K562 (cell line): ENCODE results near the gene C1QA. TPM values are rescaled to one million over a fixed set of nuclear protein-coding genes. Genes with fewer than 3 reads are reported as not detected.

Source experiments
- ATAC-seq: fragments of 200-7000 bp; cut with Tn5 transposase; 3 replicates; pipeline ENCODE4 v1.9.1; 2020; ENCODE audit warnings: moderate library complexity
- BruUV-seq: library from RNA; stranded (reverse); fragments of 400-500 nt; replicated peaks from 2 replicates; lab custom pipeline; 2021; lab: Mats Ljungman, UMichigan
- CTCF ChIA-PET: fragments of 300-600 bp; formaldehyde crosslinking; extraction: SDS; loops from one replicate; lab custom pipeline; 2021; ENCODE audit warnings: low intra/inter-chr PET ratio; lab: Yijun Ruan, JAX
- POLR2A ChIA-PET: fragments of 300-600, 350-650 bp; sonication (Branson Sonifier 250); formaldehyde crosslinking; extraction: SDS; loops from one replicate; lab custom pipeline; 2021; ENCODE audit warnings: antibody characterized with exemption, inconsistent platforms; lab: Yijun Ruan, JAX
- DNase-seq, 4 experiments: peaks; one replicate each; pipeline versions ENCODE4 v3.0.0 to v3.0.0-alpha.2; 2011 to 2018; ENCODE audit warnings: low spot score in 3 of 4, mixed read lengths in 3 of 4; ENCODE audit errors: extremely low read depth in 1 of 4
- FAIRE-seq: peaks from 2 replicates; lab custom pipeline; 2011; peaks lifted over from hg19 to GRCh38; lab: Jason Lieb, UNC
- H2AFZ ChIP-seq: 2 replicates; pipeline ENCODE4 v1.6.0; 2011; ENCODE audit warnings: low read depth, low read length, control low read depth, inconsistent platforms
- H3K27ac ChIP-seq: fragments of 200-600 bp; 3 replicates; pipeline ENCODE4 v1.8.0; 2011; ENCODE audit warnings: low read depth, mild to moderate bottlenecking, control low read depth, inconsistent platforms, low read length, moderate library complexity, mixed read lengths; ENCODE audit errors: extremely low read depth
- H3K27me3 ChIP-seq, 2 experiments: fragments of 300-600 bp in 1 of 2; 2 replicates in 1 of 2; 3 replicates in 1 of 2; pipeline versions ENCODE4 v1.6.0 to v1.8.0; 2011; ENCODE audit warnings: inconsistent platforms in 2 of 2, low read length in 2 of 2, mild to moderate bottlenecking in 1 of 2, mixed read lengths in 1 of 2, moderate library complexity in 1 of 2; ENCODE audit not compliant: control insufficient read depth in 2 of 2, insufficient read depth in 2 of 2
- H3K36me3 ChIP-seq: fragments of 300-600 bp; 3 replicates; pipeline ENCODE4 v1.8.0; 2011; ENCODE audit warnings: mild to moderate bottlenecking, low read length, inconsistent platforms; ENCODE audit not compliant: control insufficient read depth, insufficient read depth
- H3K4me1 ChIP-seq, 2 experiments: fragments of 200-600 bp in 1 of 2; replicated peaks in 1 of 2; 2 replicates in 1 of 2; 3 replicates in 1 of 2; pipeline versions ENCODE4 v1.5.1 to v1.8.0; 2011; ENCODE audit warnings: inconsistent platforms in 2 of 2, low read length in 2 of 2, mild to moderate bottlenecking in 1 of 2, mixed read lengths in 1 of 2, moderate library complexity in 1 of 2; ENCODE audit not compliant: control insufficient read depth in 2 of 2, insufficient read depth in 2 of 2
- H3K4me2 ChIP-seq: 2 replicates; pipeline ENCODE4 v1.6.1; 2011; ENCODE audit warnings: low read length, control low read depth, inconsistent platforms, mixed read lengths; ENCODE audit not compliant: insufficient read depth
- H3K4me3 ChIP-seq: fragments of 200-600 bp; sonication (generic), shearing (Covaris generic); 2 replicates; pipeline ENCODE4 v1.5.1; 2016; ENCODE audit warnings: control low read depth, inconsistent platforms
- H3K79me2 ChIP-seq: fragments of 200-600 bp; 3 replicates; pipeline ENCODE4 v1.8.0; 2011; ENCODE audit warnings: low read length, inconsistent platforms; ENCODE audit not compliant: control insufficient read depth, insufficient read depth
- H3K9ac ChIP-seq, 2 experiments: 2 replicates each; pipeline versions ENCODE4 v1.6.0 to v1.6.1; 2011; ENCODE audit warnings: low read depth in 2 of 2, low read length in 2 of 2, control low read depth in 1 of 2, inconsistent platforms in 1 of 2, mild to moderate bottlenecking in 1 of 2, mixed read lengths in 1 of 2; ENCODE audit not compliant: insufficient read depth in 1 of 2
- H3K9me1 ChIP-seq: one replicate; pipeline ENCODE4 v1.6.0; 2011; ENCODE audit warnings: inconsistent platforms, mild to moderate bottlenecking, low read length, moderate library complexity; ENCODE audit not compliant: control insufficient read depth, insufficient read depth
- H3K9me3 ChIP-seq: replicated peaks from 2 replicates; pipeline ENCODE4 v1.5.1; 2011; ENCODE audit warnings: low read depth, low read length, inconsistent platforms; ENCODE audit not compliant: control insufficient read depth, insufficient read depth
- H4K20me1 ChIP-seq: replicated peaks from 2 replicates; pipeline ENCODE4 v1.6.1; 2011; ENCODE audit warnings: low read length, inconsistent platforms, mixed read lengths; ENCODE audit not compliant: control insufficient read depth, insufficient read depth
- CBFA2T2 ChIP-seq: fragments of 450-650 bp; conservative IDR thresholded peaks from 2 replicates; pipeline ENCODE4 v1.6.1; 2017; ENCODE audit warnings: mild to moderate bottlenecking
- CBFB ChIP-seq: sonication (generic); formaldehyde crosslinking; IDR thresholded peaks from 2 replicates; pipeline ENCODE4 v1.4.0; 2020; ENCODE audit warnings: mild to moderate bottlenecking, missing genetic modification reagents
- FOXO4 ChIP-seq: fragments of 450-650 bp; formaldehyde crosslinking; IDR thresholded peaks from 2 replicates; pipeline ENCODE4 v1.4.0; 2020; ENCODE audit warnings: mild to moderate bottlenecking, moderate library complexity
- GATAD2A ChIP-seq: fragments of 450-650 bp; IDR thresholded peaks from 2 replicates; pipeline ENCODE4 v1.6.1; 2017
- GATAD2B ChIP-seq: fragments of 450-650 bp; IDR thresholded peaks from 2 replicates; pipeline ENCODE4 v1.6.1; 2017; ENCODE audit warnings: mild to moderate bottlenecking, borderline replicate concordance
- MCM3 ChIP-seq: fragments of 450-650 bp; IDR thresholded peaks from 2 replicates; pipeline ENCODE4 v1.6.1; 2016
- NBN ChIP-seq: fragments of 450-650 bp; IDR thresholded peaks from 2 replicates; pipeline ENCODE4 v1.6.1; 2016; ENCODE audit warnings: low read depth, mild to moderate bottlenecking
- NRF1 ChIP-seq, 2 experiments: fragments of 450-650 bp; IDR thresholded peaks in 1 of 2; conservative IDR thresholded peaks in 1 of 2; 2 replicates each; pipeline ENCODE4 v1.6.1; 2014; ENCODE audit warnings: mild to moderate bottlenecking in 2 of 2
- RBBP5 ChIP-seq: fragments of 200-600 bp; sonication (generic); IDR thresholded peaks from 2 replicates; pipeline ENCODE4 v1.6.1; 2012; ENCODE audit warnings: borderline replicate concordance, mild to moderate bottlenecking, low read length, control low read depth, inconsistent platforms; ENCODE audit not compliant: insufficient read depth, poor library complexity, severe bottlenecking
- SIN3B ChIP-seq: fragments of 450-650 bp; IDR thresholded peaks from 2 replicates; pipeline ENCODE4 v1.6.1; 2017; ENCODE audit warnings: low read depth, mild to moderate bottlenecking, moderate library complexity
- SMARCC2 ChIP-seq: fragments of 450-650 bp; IDR thresholded peaks from 2 replicates; pipeline ENCODE4 v1.6.1; 2017; ENCODE audit warnings: antibody characterized with exemption, moderate library complexity, mild to moderate bottlenecking, low read depth
- STAT6 ChIP-seq: sonication (generic); formaldehyde crosslinking; IDR thresholded peaks from 2 replicates; pipeline ENCODE4 v1.8.1; 2023; ENCODE audit warnings: mild to moderate bottlenecking, missing genetic modification reagents
- UBTF ChIP-seq, 2 experiments: IDR thresholded peaks; 2 replicates each; pipeline ENCODE4 v1.6.1; 2012; ENCODE audit warnings: improper control_type of control experiment in 2 of 2, low read depth in 2 of 2, low read length in 2 of 2, borderline replicate concordance in 1 of 2
- ZNF174 ChIP-seq: fragments of 250-450 bp; sonication (Bioruptor Pico); IDR thresholded peaks from 2 replicates; pipeline ENCODE4 v1.4.0; 2020; ENCODE audit warnings: mild to moderate bottlenecking
- ZNF583 ChIP-seq: fragments of 250-450 bp; sonication (Bioruptor Pico); IDR thresholded peaks from 2 replicates; pipeline ENCODE4 v1.4.0; 2020
- WGBS: fragments of 100-300 bp; shearing (Covaris generic); methylation state at CpG from one replicate; pipeline ENCODE4 v1.1.6; 2016; ENCODE audit warnings: low coverage, mixed read lengths; ENCODE audit not compliant: insufficient coverage; ENCODE audit errors: missing lambda C conversion rate; 5-methylcytosine and 5-hydroxymethylcytosine counted together
- in situ Hi-C: fragments of 300-500 bp; cut with MboI; formaldehyde crosslinking; loops from 4 replicates; pipeline ENCODE4 v1.15.0; 2018; ENCODE audit warnings: inconsistent platforms, mixed read lengths
- intact Hi-C: fragments of 100-400 bp; cut with micrococcal nuclease; formaldehyde crosslinking; loops from 2 replicates; pipeline ENCODE4 v1.14.2; 2022
- polyA plus RNA-seq, 8 experiments: library from polyadenylated mRNA; depleted of rRNA in 4 of 8; stranded (reverse) in 5 of 8; unstranded in 3 of 8; fragments of >200 nt; fragmentation: Nextera tagmentation in 2 of 8; fragmentation: Illumina TruSeq in 1 of 8; extraction: Ambion mirVana in 2 of 8; extraction: Trizol in 1 of 8; gene quantifications; 2 replicates each; pipeline versions ENCODE4 v1.2.1 to v1.2.3, GENCODE V29; 2011 to 2014; ENCODE audit warnings: inconsistent platforms in 1 of 8, missing spikeins in 1 of 8
- total RNA-seq, 7 experiments: library from RNA; depleted of rRNA in 6 of 7; stranded (reverse); fragments of >200 nt in 6 of 7; fragmentation: Illumina TruSeq in 2 of 7; extraction: Trizol in 2 of 7; gene quantifications; 2 replicates each; pipeline versions ENCODE4 v1.2.1 to v1.2.3, GENCODE V29; 2011 to 2021; ENCODE audit warnings: low replicate concordance in 1 of 7
- TF ChIP-seq, protein P1 (sequence below): fragments of 250-450 bp; sonication (Bioruptor Pico); IDR thresholded peaks from 2 replicates; pipeline ENCODE4 v1.8.0; 2021; ENCODE audit warnings: moderate library complexity, mild to moderate bottlenecking, inconsistent platforms

The C1QA gene
- total and polyA plus RNA-seq, 9 of the 15 experiments (the other 6 are each of a cell fraction or from before 2014, with no cell fraction given): 0.71 TPM; not detected in 8

DNA sequence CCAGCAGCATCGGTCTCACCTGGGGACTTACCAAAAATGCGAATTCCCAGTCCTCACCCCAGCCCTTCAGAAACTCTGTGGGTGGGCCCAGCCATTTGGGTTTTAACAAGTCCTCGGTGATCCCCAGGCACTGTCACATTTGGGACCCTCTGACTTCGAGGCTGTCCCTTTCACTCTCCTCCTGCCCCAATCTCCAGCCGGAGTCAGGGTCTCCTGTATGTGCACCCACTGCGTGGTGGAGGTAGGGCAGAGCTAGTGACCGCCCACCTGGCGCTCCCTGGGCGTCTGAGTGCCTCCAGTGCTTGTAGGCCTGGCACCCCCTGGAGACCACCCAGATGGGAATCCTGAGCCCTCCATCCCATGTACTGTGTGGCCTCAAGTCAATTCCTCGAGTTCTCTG, 42.0 kb upstream of the C1QA start:
- no peak overlapping the region for H3K9ac ChIP-seq
- ChIA-PET CTCF (no interaction called here), POLR2A (no interaction called here)
- H3K9me1 ChIP-seq: peaks cover 4% of the 10 kb centered on the region
- no peaks in the 10 kb centered on the region for H3K36me3 ChIP-seq
- H3K4me1 ChIP-seq: peaks cover 0 to 17% of the 10 kb centered on the region in 2 experiments; a peak in 1 of 5 replicates
- H4K20me1 ChIP-seq: peaks cover 22% of the 10 kb centered on the region
- DNase-seq (no peak), ATAC-seq (no peak), FAIRE-seq (no peak)
- no peaks in the 10 kb centered on the region for H3K79me2 ChIP-seq
- intact Hi-C loops (no loop called here), in situ Hi-C loops (no loop called here)
- no peak overlapping the region for H2AFZ ChIP-seq
- peaks cover 45 to 84% of the 10 kb centered on the region in 2 experiments for H3K27me3 ChIP-seq
- no peak for TF ChIP-seq ZNF583 (CRISPR knock-in tag)
- no peak for TF ChIP-seq FOXO4 (CRISPR knock-in tag)
- TF ChIP-seq CBFB (CRISPR knock-in tag): no peak
- TF ChIP-seq GATAD2B: no peak
- no peak for TF ChIP-seq GATAD2A
- TF ChIP-seq, protein P1, sequence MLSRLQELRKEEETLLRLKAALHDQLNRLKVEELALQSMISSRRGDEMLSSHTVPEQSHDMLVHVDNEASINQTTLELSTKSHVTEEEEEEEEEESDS (CRISPR knock-in tag): no peak
- TF ChIP-seq SIN3B: no peak
- TF ChIP-seq NBN: no peak
- TF ChIP-seq CBFA2T2: no peak
- TF ChIP-seq STAT6 (CRISPR knock-in tag): no peak
- no peak for TF ChIP-seq UBTF (IDR thresholded peaks at IDR 0.05; ENCODE audit: borderline replicate concordance in 1 of 2, low read depth in 2 of 2, low read length in 2 of 2)
- TF ChIP-seq MCM3: no peak
- TF ChIP-seq SMARCC2: no peak
- TF ChIP-seq ZNF174 (CRISPR knock-in tag): no peak
- no peak for TF ChIP-seq NRF1 (conservative IDR thresholded peaks at IDR 0.05 in 1 of 2, IDR thresholded peaks at IDR 0.05 in 1 of 2)
- no peak for TF ChIP-seq RBBP5
- H3K4me2 ChIP-seq: no peak overlapping the region
- no peak overlapping the region for H3K27ac ChIP-seq
- no TSS peak for BruUV-seq
- no peaks in the 10 kb centered on the region for H3K9me3 ChIP-seq
- WGBS: 0% methylated on average over 10 of the region's 10 CpGs
- H3K4me3 ChIP-seq: no peak overlapping the region
